Activated CD4-positive, alpha-beta T cell treated with anti-CD3 and anti-CD28 coated beads, Interleukin-2, Interleukin-6, amounts not matched to agents 100 ng/mL and 50 ng/mL, durations not matched to agents 16 hours and 8 hours (primary cell): ENCODE data around the gene LTN1.

ENCODE experiments used
- DNase-seq: peaks from one replicate; pipeline ENCODE4 v3.0.0-alpha.2; 2020

Gene LTN1

DNA sequence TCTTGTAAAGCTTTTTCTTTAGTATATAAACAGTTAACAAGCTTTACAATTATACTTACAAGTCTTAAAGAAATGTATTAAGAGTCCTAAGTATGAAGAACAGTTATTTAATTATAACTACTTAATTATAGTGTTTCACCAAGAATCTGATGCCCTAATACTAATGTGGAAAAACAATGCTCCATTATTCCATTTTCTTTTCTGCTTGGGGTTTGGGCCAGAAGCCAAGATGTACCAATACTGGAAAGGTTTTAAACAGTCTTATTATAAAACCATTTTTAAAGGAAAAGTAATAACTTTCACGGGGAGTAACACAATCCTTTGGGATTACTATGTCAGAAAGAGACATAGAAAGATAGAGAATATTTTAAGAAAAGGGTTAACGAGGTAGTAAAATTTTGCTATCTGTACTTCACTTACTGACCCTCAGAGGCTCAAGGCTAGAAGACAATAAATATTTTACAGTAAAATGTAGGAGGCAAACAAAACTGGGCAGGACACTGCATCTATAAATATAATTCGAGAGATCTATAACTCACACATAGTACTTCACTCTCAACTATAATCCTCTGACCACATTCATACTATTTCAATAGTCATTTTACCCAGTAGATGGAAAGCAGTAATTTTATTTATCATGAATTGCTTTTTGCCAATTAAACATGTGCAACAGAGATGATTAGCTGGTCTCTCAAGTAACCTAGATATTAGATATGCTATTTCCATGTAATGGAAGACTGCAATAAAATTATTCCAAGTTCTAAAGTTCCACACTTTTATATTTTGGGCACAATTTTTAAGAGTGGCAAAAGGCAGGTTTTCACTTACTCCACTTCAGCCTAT, 63.9 kb downstream of the LTN1 start:
- no peak for DNase-seq

DNA sequence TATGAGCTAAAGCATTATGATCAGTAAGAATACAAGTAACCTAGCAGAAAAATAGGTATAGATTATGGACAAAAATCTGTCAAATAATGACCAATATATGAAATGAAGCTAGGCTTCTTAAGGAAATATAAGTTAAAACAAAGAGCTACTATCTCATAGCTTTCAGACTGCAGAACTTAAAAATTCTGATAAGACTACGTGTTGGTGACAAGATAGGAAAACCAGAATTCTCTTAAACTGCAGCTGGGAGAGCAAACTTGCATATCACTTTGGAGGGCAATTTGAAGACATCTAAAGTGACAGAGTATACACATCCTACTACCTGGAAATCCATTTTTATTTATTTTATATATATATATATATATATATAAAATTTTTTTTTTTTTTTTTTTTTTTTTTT, 65.5 kb downstream of the LTN1 start:
- no peak for DNase-seq

DNA sequence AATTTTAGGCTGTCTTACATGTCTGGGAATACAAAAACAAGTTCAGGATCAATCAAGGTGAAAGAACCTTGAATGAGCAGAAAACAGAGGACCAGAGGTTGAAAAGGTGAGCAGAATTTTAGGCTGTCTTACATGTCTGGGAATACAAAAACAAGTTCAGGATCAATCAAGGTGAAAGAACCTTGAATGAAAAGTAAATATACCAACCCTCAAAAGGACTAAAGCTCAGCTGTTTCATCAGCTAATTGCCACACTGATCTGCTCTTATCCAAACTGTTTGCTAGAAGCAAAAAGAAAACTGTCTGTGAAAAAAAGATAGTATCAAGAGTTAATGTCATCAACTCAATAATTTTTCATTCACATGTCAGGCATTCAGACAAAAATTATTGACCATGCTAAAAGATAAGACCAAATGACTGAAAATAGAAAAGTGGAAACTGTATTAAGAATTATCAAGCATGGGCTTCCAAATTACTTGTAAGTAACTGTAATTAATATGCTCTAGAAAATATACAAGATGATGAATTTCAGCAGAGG, 69.2 kb downstream of the LTN1 start:
- no peak for DNase-seq

- DNase-seq = no peak
These were observed 70.3 kb downstream of the LTN1 start for GRCh38 chr21:28922368-28922767.

DNA sequence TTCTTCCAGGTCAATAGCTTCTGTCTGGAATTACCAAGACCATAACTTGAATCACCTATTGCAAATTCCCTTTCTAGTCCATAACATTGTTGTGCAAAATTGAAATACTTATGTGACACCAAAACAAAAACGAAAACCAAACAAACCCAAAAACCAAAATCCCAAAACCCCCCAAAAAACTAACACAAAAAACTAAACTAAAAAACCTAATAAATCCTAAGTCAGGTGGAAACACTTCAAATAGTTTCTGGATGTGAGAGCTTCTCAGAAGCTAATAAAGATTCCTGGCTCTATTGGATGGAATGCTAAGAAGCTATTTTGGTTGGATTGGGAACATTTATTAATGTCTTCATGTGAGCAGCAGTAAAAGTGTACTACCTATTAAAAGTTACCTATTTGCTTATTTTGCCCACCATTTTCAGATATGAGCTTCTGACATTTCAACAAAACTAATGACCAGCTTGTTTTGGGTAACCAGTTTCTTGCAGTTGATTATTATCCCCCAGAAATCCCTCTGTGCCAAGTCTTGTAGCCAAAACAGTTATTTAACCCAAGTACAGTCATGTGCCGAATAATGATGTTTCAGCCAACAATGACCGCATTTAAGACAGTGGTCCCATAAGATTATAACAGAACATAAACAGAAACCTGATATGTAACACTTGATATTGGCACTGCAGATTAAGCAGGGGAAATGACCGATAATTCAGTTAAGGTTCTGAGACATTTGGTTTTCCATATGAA, 76.4 kb downstream of the LTN1 start:
- no peak for DNase-seq

DNA sequence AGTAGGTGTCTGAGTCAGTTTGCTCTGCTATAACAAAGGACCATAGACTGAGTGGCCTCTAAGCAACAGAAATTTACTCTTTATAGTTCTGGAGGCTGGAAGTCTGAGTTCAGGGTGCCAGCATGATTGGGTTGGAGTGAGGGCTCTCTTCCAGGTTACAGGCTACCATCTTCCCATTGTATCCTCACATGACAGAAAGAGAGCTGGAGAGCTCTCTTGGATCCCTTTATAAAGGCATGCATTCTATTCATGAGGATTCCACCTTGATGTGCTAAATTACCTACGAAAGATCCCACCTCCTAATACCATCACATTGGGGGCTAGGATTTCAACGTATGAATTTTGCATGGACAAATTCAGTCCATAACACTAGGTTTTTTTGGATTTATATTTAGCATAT, 79.6 kb downstream of the LTN1 start:
- no peak for DNase-seq

DNA sequence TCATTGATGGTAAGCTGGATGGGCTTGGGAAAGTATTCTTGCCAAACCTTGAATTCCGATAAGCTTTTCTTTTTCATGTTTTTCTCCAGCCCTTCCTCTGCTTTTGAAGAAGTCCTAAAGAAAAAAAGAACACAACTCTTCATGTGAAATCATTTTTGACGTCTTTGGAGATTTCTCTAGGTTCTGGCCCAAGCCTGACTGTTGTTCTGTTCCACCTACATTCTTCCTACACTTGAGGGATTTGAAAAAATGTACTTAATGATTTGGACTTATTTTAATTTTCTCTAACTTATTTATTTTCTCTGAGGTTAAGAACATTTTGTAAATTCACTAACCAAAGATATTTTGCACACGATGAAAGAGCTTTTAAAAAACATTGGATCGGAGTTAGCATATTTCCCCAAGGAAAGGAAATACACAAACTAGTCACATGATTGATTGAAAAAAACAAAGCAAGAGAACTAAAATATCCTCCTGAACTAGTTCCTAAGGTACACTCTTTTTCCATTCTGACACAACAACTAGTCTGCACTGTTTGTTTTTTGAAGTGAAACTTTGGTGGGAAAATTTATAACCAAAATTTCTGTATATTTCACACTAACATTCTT, 82.3 kb downstream of the LTN1 start:
- DNase-seq = no peak

DNA sequence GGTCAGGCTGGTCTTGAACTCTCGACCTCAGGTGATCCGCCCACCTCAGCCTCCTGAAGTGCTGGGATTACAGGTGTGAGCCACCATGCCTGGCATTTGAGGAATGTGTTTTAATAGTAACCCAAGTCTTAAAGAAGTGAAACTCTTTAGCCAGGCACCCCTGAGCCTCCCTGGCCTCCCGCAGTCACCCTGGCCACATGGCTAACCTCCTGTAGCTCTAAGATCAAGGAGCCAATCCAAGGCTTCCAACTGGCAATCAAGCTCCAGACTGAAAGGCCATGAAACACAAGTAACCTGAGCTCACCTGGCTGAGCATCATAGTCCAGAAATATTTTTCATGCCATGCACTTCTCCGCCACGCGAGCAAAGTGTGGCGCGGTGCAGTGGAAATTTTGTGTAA, 84.3 kb downstream of the LTN1 start:
- no peak for DNase-seq

DNA sequence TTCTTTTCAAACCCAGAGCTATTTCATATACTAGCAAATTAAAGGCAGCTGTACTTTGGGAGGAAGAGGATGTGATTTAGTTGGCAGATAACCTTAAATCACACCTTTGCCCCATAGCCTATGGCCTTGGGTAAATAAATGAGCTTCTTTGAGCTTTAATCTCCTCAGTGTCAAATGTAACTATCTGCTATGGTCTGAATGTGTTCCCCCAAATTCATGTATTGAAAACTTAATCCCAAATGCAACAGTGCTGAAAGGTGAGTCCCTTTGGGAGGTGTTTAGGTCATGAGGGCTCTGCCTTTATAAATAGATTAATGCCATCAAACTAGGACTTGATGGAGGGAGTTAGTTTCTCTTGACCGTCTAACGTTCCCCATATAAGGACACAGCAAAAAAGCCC, 85.8 kb downstream of the LTN1 start:
- DNase-seq = no peak

DNA sequence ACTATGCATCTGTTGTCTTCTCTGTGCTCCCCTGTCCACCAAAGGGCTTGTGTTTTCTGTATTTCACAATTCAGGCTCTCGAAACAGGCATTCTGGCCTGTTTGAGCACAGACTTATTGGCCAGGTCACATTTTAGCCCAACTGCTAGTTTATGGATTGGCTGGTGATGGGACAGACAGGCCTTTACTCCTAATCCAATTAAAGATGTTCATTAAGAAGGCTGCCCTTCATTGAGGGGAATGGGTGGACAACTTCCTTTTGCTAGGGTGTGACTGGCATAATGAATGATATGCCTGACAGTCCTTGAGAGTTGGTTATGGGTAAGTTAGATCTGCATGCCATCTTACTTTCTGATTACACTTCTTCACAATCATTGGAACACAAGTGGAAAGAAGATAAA, 86.4 kb downstream of the LTN1 start:
- no peak for DNase-seq

- DNase-seq = no peak
These were observed 87.7 kb downstream of the LTN1 start for GRCh38 chr21:28904961-28905435.

GRCh38 chr21:28903448-28903847, 89.2 kb downstream of the LTN1 start:
- DNase-seq = no peak

- DNase-seq = no peak
These were observed 92.2 kb downstream of the LTN1 start for GRCh38 chr21:28900481-28900880.

GRCh38 chr21:28899744-28900143, 92.9 kb downstream of the LTN1 start:
- no peak for DNase-seq

DNA sequence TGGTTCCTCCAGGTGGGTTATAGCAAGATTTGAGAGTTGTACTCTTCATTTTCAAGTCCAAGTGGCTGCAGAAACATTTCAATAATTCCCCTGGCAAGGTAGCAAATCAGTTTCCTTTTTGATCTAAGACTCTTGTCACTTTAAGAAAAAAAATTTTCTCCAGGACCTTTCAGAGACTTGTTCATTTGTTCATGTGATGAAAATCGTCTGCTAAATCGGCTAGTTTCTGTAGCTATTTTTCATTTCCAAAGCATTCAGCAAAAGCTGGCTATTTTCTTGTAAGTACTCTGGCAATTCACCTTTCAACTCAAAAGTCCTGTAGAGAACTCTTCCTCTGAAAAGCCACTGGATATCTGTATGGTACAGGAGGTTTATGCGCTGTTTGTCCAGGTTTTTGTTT, 93.5 kb downstream of the LTN1 start:
- no peak for DNase-seq

DNA sequence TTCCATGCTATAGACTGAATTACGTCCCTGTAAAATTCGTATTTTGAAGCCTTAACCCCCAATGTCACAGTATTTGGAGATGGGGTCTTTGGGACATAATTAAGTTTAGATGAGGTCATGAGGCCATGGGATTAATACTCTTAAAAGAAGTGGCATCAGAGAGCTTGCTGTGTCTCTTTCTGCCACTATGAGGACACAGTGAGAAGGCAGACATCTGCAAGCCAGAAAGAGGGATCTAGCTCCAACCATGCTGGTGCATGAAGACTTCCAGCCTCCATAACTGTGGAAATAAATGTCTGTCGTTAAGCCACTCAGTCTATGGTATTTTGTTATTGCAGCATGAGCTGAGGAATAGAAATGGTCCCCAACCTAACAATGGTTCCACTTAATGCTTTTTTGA, 99.0 kb downstream of the LTN1 start:
- DNase-seq = no peak

DNA sequence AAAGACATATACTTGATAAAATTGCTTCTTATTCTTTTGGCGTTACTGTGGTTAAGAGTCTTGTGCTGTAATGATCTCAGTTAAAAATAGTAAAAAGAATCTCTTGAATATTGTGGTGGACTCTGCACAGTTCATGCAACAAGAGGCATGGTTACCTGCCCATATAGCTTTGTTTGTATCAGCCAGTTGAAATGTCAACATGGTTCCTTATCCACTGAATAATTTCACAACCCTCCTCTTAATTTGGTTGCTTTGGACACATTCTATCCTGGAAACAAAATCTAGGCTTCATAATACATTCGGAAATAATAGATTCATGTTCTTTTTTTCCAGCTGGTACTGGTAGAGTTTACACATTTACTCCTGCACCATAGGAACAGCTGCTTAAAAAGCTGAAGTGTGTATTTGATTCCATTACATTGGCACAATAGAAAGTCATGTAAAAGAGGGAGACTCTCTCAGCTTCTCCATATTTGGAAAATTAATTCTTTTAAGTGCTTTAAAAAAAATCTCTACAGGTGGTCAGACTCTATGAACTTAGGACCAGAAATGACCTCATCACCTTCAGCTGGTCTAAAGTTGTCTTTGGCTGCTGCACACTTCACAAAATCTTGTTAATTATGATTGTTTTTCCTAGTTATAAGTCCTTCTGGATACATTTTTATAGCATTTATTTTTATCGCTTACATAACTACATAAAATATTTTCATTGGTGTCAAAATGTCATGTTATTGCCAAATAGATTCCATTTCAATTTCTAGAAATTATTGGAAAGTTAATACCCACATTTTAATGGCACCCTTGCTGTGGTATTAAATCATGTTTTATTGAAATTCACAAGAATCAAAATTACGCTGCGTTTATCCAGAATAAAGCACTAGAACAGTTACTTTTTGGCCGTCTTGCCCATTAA, 100.2 kb downstream of the LTN1 start:
- no peak for DNase-seq

- DNase-seq = no peak
These were observed 106.9 kb downstream of the LTN1 start for GRCh38 chr21:28885853-28886177.

- DNase-seq = peak; percentile 95
These were observed 107.5 kb downstream of the LTN1 start for GRCh38 chr21:28884976-28885852.

GRCh38 chr21:28884481-28884880, 108.2 kb downstream of the LTN1 start:
- DNase-seq = peak; percentile 29

DNA sequence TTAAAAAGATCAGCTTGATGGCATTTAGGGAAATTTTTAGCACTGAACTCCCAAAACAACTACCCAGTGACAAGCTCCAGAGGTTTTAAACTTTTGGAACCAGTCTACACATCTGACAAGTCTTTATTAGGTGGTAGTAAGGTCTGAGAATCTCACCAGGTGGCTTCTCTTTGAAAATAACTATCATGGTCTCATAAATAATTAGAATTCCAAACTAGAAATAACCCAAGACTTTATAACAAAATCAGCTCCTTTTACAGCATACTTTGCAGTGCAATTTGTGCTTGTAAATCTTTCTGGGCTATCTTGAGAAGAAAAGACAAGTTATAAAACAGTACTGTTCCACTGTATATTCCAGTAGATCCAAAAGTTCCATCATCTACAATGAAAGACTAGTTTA, 108.7 kb downstream of the LTN1 start:
- DNase-seq = no peak

- no peak for DNase-seq
These were observed 110.3 kb downstream of the LTN1 start for GRCh38 chr21:28882345-28882744.
